K562 (cell line): ENCODE results near the gene PGM5. TPM values are rescaled to one million over a fixed set of nuclear protein-coding genes. Genes with fewer than 3 reads are reported as not detected.
A peak's percentile ranks its signal among the peaks of the same experiment; 100 is the strongest.

ENCODE experiments used
- CBFA2T2 ChIP-seq: fragments of 450-650 bp; conservative IDR thresholded peaks from 2 replicates; pipeline ENCODE4 v1.6.1; 2017; ENCODE audit warnings: mild to moderate bottlenecking
- L3MBTL2 ChIP-seq: fragments of 450-650 bp; IDR thresholded peaks from 2 replicates; pipeline ENCODE4 v1.6.1; 2016; ENCODE audit warnings: mild to moderate bottlenecking, moderate library complexity
- LCOR ChIP-seq: sonication (generic); formaldehyde crosslinking; IDR thresholded peaks from 2 replicates; pipeline ENCODE4 v1.8.0; 2022; ENCODE audit warnings: mild to moderate bottlenecking, missing genetic modification reagents
- MAZ ChIP-seq, 2 experiments: fragments of 450-650 bp in 1 of 2; sonication (generic) in 1 of 2; formaldehyde crosslinking; IDR thresholded peaks in 1 of 2; conservative IDR thresholded peaks in 1 of 2; 2 replicates each; pipeline versions ENCODE4 v1.4.0 to v1.5.0; 2020; ENCODE audit warnings: mild to moderate bottlenecking in 1 of 2, missing genetic modification reagents in 1 of 2
- MYBL2 ChIP-seq, 2 experiments: fragments of 450-650 bp in 1 of 2; sonication (generic) in 1 of 2; formaldehyde crosslinking in 1 of 2; IDR thresholded peaks; 2 replicates each; pipeline versions ENCODE4 v1.6.1 to v1.8.1; 2017 to 2022; ENCODE audit warnings: borderline replicate concordance in 1 of 2, inconsistent platforms in 1 of 2, low read depth in 1 of 2, mild to moderate bottlenecking in 1 of 2, missing genetic modification reagents in 1 of 2, moderate library complexity in 1 of 2
- PML ChIP-seq: IDR thresholded peaks from 2 replicates; pipeline ENCODE4 v1.6.1; 2012; ENCODE audit warnings: low read length, inconsistent platforms
- RNF2 ChIP-seq: sonication (generic); IDR thresholded peaks from 2 replicates; pipeline ENCODE4 v1.6.1; 2016
- TAF7 ChIP-seq: fragments of 450-650 bp; IDR thresholded peaks from 2 replicates; pipeline ENCODE4 v1.6.1; 2016; ENCODE audit warnings: missing genetic modification characterization, missing compliant biosample characterization
- TEAD4 ChIP-seq, 2 experiments: sonication (generic) in 1 of 2; formaldehyde crosslinking in 1 of 2; IDR thresholded peaks; 2 replicates each; pipeline versions ENCODE4 v1.6.1 to v1.8.0; 2012 to 2022; ENCODE audit warnings: borderline replicate concordance in 1 of 2, inconsistent platforms in 1 of 2, low read length in 1 of 2, mild to moderate bottlenecking in 1 of 2, missing genetic modification reagents in 1 of 2
- ZNF146 ChIP-seq: IDR thresholded peaks from one replicate; pipeline ENCODE4 v1.6.1; 2018; ENCODE audit warnings: missing compliant biosample characterization; ENCODE audit not compliant: unreplicated experiment
- ZNF584 ChIP-seq: fragments of 200-800 bp; sonication (Bioruptor generic); IDR thresholded peaks from 2 replicates; pipeline ENCODE4 v1.6.1; 2016; ENCODE audit warnings: low read depth, mild to moderate bottlenecking, missing genetic modification characterization, missing compliant biosample characterization
- ZNF79 ChIP-seq: fragments of 250-450 bp; sonication (Bioruptor Pico); IDR thresholded peaks from 2 replicates; pipeline ENCODE4 v1.4.0; 2020; ENCODE audit warnings: low read depth, mild to moderate bottlenecking, moderate library complexity
- ZZZ3 ChIP-seq: fragments of 450-650 bp; IDR thresholded peaks from 2 replicates; pipeline ENCODE4 v1.6.1; 2016; ENCODE audit warnings: antibody characterized with exemption, mild to moderate bottlenecking, moderate library complexity
- polyA plus RNA-seq, 8 experiments: library from polyadenylated mRNA; depleted of rRNA in 4 of 8; stranded (reverse) in 5 of 8; unstranded in 3 of 8; fragments of >200 nt; fragmentation: Nextera tagmentation in 2 of 8; fragmentation: Illumina TruSeq in 1 of 8; extraction: Ambion mirVana in 2 of 8; extraction: Trizol in 1 of 8; gene quantifications; 2 replicates each; pipeline versions ENCODE4 v1.2.1 to v1.2.3, GENCODE V29; 2011 to 2014; ENCODE audit warnings: inconsistent platforms in 1 of 8, missing spikeins in 1 of 8
- total RNA-seq, 7 experiments: library from RNA; depleted of rRNA in 6 of 7; stranded (reverse); fragments of >200 nt in 6 of 7; fragmentation: Illumina TruSeq in 2 of 7; extraction: Trizol in 2 of 7; gene quantifications; 2 replicates each; pipeline versions ENCODE4 v1.2.1 to v1.2.3, GENCODE V29; 2011 to 2021; ENCODE audit warnings: low replicate concordance in 1 of 7
- TF ChIP-seq, protein P1 (sequence below), 2 experiments: fragments of 450-650 bp; IDR thresholded peaks; 2 replicates each; pipeline ENCODE4 v1.6.1; 2018; ENCODE audit warnings: mild to moderate bottlenecking in 2 of 2, low read depth in 1 of 2; ENCODE audit not compliant: partially characterized antibody in 2 of 2
- TF ChIP-seq, protein P2 (sequence below): fragments of 250-450 bp; sonication (Bioruptor Pico); IDR thresholded peaks from 2 replicates; pipeline ENCODE4 v1.8.0; 2021; ENCODE audit warnings: mild to moderate bottlenecking, moderate library complexity
- TF ChIP-seq, protein P3 (sequence below): IDR thresholded peaks from 2 replicates; pipeline ENCODE4 v1.6.1; 2011; ENCODE audit warnings: borderline replicate concordance, low read depth, mild to moderate bottlenecking, moderate library complexity, low read length; ENCODE audit not compliant: insufficient read depth, poor library complexity, severe bottlenecking

The PGM5 gene
- total and polyA plus RNA-seq, 9 of the 15 experiments (the other 6 are each of a cell fraction or from before 2014, with no cell fraction given): 0.03 to 0.24 (median 0.15) TPM; not detected in 1

DNA sequence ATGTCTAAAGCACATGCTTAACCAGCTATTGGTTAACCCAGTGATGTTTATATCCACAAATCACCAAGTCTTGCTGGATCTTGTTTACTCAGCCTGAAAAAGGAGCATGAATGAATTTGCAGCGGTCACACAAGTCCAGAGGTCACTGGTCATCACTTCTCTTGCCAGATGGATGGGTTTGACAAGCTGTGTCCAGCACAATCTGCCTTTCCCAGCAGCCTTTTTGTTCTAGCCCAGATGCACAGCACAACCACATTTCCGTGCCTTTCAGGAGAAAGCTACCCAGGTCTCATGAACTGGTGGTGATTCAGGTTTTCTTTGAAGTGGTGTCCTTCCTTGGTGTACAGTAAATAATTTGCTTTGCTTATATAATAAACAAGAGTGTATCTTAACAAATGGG, 152.1 kb downstream of the PGM5 start (continued):
- TF ChIP-seq, protein P1, sequence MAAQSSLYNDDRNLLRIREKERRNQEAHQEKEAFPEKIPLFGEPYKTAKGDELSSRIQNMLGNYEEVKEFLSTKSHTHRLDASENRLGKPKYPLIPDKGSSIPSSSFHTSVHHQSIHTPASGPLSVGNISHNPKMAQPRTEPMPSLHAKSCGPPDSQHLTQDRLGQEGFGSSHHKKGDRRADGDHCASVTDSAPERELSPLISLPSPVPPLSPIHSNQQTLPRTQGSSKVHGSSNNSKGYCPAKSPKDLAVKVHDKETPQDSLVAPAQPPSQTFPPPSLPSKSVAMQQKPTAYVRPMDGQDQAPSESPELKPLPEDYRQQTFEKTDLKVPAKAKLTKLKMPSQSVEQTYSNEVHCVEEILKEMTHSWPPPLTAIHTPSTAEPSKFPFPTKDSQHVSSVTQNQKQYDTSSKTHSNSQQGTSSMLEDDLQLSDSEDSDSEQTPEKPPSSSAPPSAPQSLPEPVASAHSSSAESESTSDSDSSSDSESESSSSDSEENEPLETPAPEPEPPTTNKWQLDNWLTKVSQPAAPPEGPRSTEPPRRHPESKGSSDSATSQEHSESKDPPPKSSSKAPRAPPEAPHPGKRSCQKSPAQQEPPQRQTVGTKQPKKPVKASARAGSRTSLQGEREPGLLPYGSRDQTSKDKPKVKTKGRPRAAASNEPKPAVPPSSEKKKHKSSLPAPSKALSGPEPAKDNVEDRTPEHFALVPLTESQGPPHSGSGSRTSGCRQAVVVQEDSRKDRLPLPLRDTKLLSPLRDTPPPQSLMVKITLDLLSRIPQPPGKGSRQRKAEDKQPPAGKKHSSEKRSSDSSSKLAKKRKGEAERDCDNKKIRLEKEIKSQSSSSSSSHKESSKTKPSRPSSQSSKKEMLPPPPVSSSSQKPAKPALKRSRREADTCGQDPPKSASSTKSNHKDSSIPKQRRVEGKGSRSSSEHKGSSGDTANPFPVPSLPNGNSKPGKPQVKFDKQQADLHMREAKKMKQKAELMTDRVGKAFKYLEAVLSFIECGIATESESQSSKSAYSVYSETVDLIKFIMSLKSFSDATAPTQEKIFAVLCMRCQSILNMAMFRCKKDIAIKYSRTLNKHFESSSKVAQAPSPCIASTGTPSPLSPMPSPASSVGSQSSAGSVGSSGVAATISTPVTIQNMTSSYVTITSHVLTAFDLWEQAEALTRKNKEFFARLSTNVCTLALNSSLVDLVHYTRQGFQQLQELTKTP (IDR thresholded peaks at IDR 0.05; ENCODE audit: low read depth in 1 of 2, partially characterized antibody in 2 of 2): peak in 1 of 2 experiments; percentile 32
- TF ChIP-seq PML (peak; percentile 83), MAZ (CRISPR knock-in tag; conservative IDR thresholded peaks at IDR 0.05 in 1 of 2, IDR thresholded peaks at IDR 0.05 in 1 of 2) (no peak), TEAD4 (IDR thresholded peaks at IDR 0.05; ENCODE audit: low read length) (peak; percentile 96), TEAD4 (CRISPR knock-in tag; IDR thresholded peaks at IDR 0.05; ENCODE audit: borderline replicate concordance) (no peak), L3MBTL2 (no peak), ZZZ3 (no peak), ZNF146 (CRISPR knock-in tag) (no peak), ZNF79 (CRISPR knock-in tag) (no peak), CBFA2T2 (peak; percentile 94), ZNF584 (CRISPR knock-in tag) (peak; percentile 77), TAF7 (tag) (no peak), MYBL2 (IDR thresholded peaks at IDR 0.05; ENCODE audit: low read depth) (no peak), MYBL2 (CRISPR knock-in tag; IDR thresholded peaks at IDR 0.05; ENCODE audit: borderline replicate concordance) (no peak), LCOR (no peak), RNF2 (no peak)
- TF ChIP-seq, protein P2, sequence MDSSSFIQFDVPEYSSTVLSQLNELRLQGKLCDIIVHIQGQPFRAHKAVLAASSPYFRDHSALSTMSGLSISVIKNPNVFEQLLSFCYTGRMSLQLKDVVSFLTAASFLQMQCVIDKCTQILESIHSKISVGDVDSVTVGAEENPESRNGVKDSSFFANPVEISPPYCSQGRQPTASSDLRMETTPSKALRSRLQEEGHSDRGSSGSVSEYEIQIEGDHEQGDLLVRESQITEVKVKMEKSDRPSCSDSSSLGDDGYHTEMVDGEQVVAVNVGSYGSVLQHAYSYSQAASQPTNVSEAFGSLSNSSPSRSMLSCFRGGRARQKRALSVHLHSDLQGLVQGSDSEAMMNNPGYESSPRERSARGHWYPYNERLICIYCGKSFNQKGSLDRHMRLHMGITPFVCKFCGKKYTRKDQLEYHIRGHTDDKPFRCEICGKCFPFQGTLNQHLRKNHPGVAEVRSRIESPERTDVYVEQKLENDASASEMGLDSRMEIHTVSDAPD (CRISPR knock-in tag): peak; percentile 65; the same call in 1 of the 2 replicates
- TF ChIP-seq, protein P3, sequence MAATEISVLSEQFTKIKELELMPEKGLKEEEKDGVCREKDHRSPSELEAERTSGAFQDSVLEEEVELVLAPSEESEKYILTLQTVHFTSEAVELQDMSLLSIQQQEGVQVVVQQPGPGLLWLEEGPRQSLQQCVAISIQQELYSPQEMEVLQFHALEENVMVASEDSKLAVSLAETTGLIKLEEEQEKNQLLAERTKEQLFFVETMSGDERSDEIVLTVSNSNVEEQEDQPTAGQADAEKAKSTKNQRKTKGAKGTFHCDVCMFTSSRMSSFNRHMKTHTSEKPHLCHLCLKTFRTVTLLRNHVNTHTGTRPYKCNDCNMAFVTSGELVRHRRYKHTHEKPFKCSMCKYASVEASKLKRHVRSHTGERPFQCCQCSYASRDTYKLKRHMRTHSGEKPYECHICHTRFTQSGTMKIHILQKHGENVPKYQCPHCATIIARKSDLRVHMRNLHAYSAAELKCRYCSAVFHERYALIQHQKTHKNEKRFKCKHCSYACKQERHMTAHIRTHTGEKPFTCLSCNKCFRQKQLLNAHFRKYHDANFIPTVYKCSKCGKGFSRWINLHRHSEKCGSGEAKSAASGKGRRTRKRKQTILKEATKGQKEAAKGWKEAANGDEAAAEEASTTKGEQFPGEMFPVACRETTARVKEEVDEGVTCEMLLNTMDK: no peak
